Vagina (tissue), 2 donors: ENCODE measurements around the gene ST6GALNAC3.

Source experiments
- CTCF ChIP-seq, 3 experiments: fragments of 450-650 bp in 2 of 3; fragments of 200-600 bp in 1 of 3; sonication (generic) in 1 of 3; IDR thresholded peaks; one replicate each; pipeline ENCODE4 v1.5.1; 2017 to 2019; ENCODE audit warnings: antibody characterized with exemption in 3 of 3, mild to moderate bottlenecking in 2 of 3, moderate library complexity in 2 of 3
- POLR2A ChIP-seq, 2 donors: fragments of 450-650 bp; IDR thresholded peaks; one replicate each; pipeline ENCODE4 v1.6.1; 2017; ENCODE audit warnings: antibody characterized with exemption in 2 of 2, mild to moderate bottlenecking in 2 of 2, moderate library complexity in 2 of 2

GRCh38 chr1:76209648-76210047 lies 135.1 kb downstream of the ST6GALNAC3 start:
- TF ChIP-seq CTCF (IDR thresholded peaks at IDR 0.05) (no peak), POLR2A (IDR thresholded peaks at IDR 0.05) (no peak)
